ENCODE measurements around the gene CD164.
"Not testable (repeated sequence)": the region's sequence is repeated elsewhere in the genome, so short reads cannot be mapped to it uniquely, and the experiment has no call there.

The CD164 gene

DNA sequence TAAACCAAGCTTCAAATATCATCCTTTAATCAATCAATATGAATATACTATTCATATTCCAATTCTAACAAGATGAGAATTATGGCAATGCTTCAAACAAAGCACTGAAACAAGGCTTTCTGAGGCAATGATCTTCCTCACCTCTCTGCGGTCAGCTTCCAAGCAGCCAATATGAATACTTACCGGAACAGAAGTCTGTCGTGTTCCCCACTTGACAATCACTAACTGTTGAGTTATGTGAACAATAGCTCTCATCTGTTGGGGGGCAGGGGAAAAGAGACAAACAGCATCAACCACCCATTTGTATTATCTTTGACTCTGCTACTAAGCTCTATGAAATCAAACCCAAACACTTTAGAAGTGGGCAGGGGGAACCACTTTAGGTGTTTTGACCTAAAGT lies 4.5 kb downstream of the CD164 start:
- no peak for DNase-seq (ENCODE audit: low spot score)

DNA sequence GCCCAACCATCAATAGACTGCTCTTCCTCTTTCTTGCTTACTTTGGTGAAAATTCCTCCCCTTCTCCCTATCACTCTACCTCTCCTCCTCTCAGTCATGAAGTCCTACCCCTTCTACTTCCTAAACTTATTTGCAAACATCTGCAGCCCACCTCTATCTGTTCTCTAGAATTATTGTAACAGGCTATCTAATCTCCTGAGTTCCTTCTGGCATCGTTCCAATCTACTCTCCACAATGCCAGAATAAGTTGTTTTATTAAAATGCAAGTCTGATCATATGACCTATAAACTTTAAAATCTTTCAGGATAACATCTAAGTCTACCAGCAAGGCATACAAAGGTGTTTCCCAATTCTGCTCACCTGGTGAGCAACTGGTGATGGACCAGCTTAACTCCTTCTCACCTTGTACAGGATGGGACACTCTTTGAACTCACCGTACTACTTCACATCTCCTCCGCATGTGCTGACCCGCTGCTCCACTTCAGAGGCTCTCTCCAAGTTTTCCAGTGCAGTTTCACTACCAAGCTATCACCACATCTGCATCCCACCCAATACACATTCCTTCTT lies 7.9 kb downstream of the CD164 start:
- DNase-seq (ENCODE audit: low spot score): no peak

DNA sequence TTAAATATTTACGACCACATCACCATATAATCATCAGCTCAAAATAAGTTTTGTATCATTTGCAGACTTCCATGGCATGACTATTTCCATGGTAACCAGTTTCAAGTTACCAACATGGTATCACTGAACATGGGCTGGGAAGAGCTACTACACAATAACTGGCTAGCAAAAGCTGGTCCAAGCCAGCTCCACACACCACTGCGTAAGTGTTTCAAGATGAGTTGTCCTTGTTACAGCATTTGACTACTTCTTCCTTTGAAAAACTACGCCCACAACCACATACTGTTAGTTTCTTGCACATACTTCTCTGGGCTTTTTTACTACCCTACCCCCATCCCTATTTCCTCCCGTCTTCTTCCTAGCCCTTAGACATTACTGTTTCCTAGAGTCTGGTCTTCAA lies 8.5 kb downstream of the CD164 start:
- DNase-seq (ENCODE audit: low spot score): no peak

DNA sequence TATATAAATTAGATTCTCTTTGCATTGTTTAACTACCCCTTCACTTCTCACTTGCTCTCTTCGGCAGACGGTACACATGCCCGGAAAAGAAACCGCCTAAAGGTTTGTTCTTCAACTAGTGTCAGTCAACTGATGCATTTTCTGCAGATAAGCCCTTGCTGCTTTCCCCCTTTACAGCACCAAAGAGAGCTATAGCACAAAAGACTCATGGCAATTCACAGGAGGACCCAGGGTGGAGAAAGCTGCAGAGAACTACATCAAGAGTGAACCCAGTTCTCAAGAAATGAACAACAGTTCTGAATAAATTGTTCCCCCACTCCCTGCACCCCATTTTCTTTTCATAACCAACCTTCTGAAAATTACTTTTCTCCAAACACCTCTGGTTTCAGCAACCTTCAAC lies 8.9 kb downstream of the CD164 start:
- no peak for DNase-seq (ENCODE audit: low spot score)

DNA sequence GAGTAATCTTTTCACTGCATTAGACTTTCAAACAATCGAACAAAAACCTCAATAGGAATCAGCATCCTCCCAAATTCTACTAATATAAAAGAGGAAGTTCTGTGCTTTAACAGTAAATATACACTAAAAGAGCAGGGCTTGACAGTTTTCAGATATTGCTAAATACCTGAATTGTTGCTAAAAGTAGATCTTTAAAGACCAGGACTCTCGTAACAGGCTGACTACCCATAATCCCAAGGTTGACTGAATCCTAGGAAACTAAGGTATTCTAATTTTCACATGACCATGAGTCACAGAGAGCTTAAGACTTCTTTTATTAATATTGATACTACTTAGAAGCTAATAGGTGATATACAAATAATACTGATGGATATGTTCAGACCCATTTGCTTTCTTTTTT lies 10.1 kb downstream of the CD164 start:
- DNase-seq (ENCODE audit: low spot score): no peak

DNA sequence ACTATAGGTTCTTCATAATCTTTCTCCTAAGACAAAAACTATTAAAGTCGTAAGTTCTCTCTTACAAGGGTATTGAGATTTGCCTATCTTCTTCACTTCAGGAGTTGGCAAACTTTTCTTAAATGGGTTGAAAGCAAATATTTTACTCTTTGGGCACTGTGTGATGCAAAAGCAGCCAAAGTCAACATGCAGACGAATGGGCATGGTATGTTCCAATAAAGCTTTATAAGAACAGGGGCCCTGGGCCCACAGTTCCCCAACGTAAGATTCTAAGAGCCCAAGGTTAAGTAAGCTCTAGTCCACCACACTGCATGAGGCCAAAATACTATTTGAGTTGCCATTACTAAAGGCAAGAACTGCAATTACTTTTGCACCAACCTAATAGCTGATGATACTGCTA lies 11.5 kb downstream of the CD164 start:
- DNase-seq (ENCODE audit: low spot score): no peak

DNA sequence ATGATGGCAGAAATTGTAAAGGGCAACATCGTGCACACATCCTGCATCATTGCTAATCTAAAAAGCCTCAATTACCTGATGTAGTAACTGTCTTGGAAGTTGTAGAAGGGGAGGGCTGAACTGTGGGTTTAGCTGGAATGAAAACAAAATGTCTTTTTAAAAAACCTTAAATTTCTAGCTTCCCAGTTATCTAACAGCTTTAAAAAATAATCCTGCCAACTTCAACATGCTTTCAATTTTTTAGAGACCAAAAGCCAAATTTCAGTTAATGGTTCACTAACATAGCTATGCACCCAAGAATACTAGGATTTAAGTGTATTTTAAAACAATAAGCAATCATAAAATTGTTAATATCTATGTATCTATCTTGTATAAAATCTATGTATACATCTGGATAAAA lies 11.9 kb downstream of the CD164 start:
- no peak for DNase-seq (ENCODE audit: low spot score)

DNA sequence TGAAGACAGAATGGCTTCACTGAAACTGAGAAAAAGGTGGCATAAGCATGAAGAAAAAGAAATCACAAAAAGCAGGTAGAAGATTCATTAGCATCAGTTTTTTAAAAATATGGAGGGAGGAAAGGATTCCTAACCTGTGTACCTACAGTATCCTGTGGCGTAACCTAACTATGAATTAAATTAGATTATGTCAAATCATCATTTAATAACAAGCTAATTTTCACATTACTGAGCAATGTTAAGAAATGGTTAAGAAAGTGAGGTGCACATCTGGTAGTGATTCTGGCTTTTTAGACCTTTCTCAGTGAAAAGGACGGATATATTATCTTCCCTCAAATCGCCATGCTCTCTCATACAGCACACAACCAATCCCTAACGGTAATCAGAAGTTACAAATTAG lies 12.5 kb downstream of the CD164 start:
- DNase-seq (ENCODE audit: low spot score): no peak

DNA sequence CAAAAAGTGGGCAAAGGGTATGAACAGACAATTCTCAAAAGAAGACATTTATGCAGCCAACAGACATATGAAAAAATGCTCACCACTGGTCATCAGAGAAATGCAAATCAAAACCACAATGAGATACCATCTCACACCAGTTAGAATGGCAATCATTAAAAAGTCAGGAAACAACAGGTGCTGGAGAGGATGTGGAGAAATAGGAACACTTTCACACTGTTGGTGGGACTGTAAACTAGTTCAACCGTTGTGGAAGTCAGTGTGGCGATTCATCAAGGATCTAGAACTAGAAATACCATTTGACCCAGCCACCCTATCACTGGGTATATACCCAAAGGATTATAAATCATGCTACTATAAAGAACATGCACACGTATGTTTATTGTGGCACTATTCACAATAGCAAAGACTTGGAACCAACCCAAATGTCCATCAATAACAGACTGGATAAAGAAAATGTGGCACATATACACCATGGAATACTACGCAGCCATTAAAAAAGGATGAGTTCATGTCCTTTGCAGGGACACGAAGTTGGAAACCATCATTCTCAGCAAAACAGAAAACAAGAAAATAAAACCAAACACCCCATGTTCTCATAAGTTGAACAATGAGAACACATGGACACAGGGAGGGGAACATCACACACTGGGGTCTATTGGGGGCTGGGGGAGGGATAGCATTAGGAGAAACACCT lies 17.7 kb downstream of the CD164 start:
- DNase-seq (ENCODE audit: low spot score): not testable (repeated sequence)

DNA sequence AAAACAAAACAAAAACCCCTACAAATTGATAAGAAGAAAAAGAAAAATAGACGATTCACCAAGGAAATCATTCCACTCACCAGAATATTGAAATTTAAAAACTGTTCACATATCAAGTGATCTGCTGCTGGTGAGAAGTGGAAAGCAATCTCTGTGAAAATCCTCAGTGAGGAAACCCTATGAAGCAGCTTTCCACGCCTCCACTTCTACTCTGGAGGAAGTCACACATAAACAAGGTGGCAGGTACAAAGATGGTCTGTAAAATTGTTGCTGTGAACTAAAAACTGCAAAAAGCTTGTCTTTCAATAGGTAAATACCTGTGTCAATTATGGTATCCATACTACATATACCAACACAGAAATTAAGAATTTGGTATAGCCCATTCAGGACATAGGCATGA lies 18.5 kb downstream of the CD164 start:
- no peak for DNase-seq (ENCODE audit: low spot score)

DNA sequence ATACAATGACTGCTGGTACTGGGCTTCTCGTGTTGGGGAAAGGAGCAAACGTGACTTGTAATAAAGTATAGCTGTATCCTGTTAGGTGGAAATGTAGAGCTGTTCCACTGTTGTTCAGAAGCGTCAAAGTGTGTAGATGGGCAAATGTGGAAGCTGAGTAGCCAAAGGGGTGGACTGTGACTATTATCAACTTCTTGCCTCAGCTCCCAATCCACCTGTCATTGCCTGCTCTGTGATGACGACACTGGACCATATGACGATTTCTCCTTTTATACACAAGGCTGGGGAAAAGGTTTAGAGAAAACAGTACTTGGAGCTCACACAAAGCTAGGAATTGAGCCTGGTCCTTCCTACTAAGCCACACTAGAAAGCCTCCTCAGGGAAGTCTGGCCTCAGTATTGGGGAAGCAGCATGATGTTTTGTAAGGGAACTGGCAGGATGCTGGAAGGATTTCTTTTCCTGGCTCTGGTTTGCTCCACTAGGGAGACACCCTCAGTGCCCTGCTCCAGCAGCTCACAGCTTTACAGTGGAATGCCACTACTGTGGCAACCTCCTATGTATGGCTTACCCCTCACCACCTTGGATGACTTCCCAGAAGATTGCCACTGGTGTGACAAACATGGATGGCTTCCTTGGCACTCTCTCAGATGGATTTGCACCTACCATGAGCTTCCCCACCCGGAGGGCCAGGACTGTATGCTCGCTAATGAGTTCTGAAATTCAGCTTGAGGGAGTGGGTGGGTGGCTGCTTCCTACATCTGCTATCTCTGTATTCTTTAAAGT lies 20.0 kb downstream of the CD164 start:
- DNase-seq (ENCODE audit: low spot score): no peak

DNA sequence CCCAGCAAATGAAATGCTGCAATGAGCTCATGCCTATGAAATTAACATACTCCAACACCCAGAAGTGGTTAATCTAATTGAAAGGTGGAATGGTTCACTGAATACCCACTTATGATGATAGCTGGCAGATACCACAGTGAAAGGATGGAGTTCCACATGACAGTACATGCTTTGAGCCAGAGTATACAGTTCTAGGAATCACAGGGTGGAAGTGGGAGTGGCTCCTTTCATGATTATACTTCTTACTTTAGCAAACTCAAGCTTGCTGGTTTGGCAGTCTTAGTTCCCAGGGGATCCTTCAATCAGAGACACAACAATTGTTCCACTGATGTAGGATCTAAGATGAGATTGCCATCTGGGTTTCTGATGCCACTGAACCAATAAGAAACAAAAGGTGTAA lies 21.5 kb downstream of the CD164 start:
- no peak for DNase-seq (ENCODE audit: low spot score)

DNA sequence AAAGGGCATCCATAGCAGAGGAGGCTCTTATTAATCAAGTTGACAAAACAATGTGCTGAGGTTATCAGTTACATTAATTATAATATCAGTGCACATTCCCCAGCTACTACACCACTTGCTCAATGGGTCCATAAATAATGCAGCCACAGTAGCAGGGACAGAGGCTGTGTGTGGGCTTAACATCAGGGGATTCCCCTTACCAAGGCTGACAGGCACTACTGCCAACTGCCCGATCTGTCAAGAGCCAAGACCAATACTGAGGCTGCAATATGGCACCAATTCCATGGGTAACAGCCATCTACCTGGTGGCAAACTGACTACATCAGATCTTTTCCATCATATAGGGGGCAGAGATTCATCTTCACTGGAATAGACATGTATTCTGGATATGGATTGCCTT lies 22.0 kb downstream of the CD164 start:
- DNase-seq (ENCODE audit: low spot score): no peak

DNA sequence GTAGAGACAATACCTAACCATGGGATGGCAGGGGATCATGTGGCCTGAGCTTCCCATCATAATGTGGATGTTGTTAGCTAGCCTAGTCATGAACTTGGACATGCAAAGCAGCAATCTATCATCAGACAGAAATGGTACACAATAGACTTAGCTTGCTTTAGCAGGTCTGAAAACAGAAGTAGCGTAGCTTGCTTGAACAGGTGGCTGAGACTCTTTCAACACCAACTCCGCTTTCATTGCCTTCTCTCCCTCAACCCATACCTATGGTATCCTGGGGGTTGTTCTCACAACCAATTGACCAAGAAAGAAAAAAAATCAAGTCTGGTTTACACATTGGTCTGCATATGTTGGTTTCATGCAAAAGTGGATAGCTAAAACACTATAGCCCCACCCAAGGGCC lies 23.0 kb downstream of the CD164 start:
- DNase-seq (ENCODE audit: low spot score): no peak

DNA sequence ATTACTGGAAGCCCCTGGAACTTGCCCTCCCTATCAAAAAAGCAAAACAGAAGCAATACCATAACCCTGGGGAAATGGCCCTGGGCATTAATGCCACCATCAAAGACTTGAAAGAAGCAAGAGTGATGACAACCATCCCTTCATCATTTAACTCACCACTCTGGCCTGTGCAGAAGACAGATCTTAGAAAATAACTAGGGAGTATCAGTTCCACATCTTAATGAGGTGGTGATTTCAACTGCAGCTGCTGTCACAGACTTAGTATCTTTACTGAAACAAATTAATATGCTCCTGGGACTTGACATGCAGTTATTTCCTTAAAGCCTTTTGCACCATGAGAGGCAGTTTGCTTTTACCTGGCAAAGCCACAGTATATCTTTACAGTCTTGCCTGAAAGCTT lies 24.1 kb downstream of the CD164 start:
- DNase-seq (ENCODE audit: low spot score): no peak

DNA sequence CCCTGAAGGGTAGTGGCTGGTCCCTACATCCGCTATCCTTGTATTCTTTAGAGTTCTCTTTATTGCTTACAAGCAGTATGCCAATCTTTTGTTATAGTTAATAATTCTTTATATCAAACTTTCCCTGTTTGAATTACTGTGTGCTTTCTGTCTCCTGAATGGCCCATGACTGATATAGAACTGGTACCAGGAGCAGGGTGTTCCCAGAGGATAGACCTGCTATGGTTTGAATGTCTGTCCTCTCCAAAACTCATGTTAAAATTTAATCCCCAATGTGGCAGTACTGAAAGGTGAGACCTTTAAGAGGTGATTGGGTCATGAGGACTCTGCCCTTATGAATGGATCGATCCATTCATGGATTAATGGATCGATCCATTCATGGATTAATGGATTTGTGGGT lies 26.0 kb downstream of the CD164 start:
- no peak for DNase-seq (ENCODE audit: low spot score)

DNA sequence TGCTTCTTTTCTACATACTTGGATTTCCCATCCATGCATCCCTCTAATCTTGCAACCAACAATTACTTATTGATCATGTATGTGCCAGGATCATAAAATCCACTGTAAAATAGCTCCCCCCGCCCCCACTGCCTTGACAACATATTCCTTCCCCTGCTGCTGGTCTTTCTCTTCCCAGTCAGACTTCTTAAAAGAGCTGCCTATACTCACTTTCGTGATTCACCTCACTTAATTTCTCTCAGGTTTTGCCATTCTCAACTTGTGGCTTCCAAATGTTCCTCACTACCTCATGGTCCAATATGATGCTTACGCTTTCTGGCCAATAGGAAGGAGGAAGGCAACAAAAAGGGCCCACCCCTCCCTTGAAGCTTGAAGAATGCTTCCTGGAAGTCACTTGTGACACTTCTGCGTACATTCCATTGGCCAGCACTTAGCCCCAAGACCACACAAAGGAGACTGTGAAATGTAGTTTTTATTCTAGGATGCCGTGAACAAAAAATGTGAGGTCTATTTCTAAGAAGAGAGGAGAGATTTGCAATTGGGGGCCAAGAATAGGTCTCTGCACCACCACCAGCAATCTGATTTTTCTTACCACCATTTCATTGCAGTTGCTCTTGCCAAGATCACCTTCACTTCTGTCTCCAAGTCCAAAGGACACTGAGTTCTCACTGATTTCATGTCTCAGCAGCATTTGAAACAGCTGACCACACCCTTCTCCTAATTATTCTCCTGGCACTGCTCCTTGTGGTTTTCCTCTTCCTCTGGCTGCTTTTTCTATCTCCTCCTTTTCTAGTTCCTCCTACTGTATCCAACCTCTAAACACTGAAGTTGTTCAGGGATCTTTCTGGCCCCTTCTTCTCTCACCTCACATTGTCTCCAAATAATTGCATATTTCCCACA lies 30.8 kb downstream of the CD164 start:
- no peak for DNase-seq (ENCODE audit: low spot score)

DNA sequence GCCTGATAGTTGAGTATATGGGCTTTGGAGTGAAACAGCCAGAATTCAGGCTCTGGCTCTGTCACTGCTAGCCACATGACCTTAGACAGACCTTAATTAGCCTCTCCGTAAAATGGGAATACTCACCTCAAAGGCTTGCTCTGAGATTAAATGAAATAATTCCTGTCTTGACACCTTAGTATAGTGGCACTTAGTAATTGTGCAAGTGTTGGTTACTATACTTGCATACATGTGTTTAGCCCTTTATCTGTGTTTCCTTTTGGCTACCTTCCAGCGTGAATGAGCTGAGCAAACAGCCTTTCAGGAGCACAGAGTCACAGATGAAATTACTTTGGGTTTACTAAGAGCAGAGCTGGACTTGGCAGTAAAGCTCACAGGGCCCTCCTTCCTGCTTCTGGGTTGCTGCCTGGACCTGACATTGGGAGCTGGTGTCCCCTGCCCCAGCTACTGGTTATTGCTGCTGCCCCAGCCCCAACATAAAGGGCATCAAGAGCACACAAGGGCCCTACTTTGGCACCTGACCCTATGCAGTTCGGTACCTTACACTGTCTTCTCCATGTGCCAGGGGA lies 32.8 kb downstream of the CD164 start:
- no peak for DNase-seq (ENCODE audit: low spot score)

DNA sequence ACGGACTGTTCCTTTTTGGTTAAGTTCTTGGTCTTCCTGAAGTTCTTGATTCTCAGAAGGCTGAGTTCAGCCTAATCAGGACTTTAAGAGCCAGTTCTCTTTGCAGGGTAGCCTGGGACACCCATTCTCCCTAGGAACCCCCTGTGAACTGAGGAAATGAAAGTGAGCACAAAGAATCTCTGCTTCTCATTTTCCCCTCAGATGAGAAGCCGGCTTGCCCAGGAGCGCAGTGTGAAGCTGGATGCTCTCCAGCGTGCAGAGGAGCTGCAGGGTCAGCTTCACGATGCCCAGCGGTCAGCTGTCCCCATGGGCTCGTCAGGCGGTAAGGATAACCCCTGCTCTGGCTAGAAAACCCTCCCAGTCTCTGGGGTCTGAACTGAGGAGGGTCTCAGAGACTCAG lies 34.0 kb downstream of the CD164 start:
- no peak for DNase-seq (ENCODE audit: low spot score)

DNA sequence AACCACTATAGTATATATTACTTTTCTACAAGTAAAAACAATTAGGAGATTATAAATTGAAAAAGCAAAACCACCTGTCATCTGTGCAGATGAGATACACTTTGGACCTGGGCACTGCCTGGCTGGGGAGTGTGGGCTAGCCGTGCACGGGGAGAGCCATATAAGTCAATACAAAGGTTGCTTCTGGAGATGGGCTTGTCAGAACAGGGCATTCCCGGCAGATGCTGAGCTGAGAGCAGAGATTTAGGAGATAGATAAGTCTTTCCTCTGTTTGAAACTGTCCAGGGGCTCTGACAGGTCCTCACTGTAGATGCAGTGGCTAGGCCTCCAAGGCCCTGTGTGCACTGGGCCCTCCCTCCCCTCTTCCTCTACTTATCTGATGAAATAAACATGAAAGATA lies 34.5 kb downstream of the CD164 start:
- peak; percentile 92 for DNase-seq (ENCODE audit: low spot score)

DNA sequence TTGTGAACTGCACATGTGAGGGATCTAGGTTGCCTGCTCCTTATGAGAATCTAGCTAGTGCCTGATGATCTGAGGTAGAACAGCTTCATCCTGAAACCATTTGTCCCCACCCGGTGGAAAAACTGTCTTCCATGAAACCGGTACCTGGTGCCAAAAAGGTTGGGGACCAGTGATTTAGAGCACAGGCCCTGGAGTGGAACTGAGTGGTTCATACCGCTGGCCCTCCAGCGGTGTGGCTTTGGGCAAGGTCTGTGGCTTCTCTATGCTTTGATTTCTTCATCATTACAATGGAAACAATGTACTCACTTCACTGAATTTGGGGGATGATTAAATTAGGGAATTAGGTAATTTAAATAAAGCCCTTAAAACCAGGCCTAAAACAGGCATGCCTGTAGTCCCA lies 36.3 kb downstream of the CD164 start:
- no peak for DNase-seq (ENCODE audit: low spot score)

DNA sequence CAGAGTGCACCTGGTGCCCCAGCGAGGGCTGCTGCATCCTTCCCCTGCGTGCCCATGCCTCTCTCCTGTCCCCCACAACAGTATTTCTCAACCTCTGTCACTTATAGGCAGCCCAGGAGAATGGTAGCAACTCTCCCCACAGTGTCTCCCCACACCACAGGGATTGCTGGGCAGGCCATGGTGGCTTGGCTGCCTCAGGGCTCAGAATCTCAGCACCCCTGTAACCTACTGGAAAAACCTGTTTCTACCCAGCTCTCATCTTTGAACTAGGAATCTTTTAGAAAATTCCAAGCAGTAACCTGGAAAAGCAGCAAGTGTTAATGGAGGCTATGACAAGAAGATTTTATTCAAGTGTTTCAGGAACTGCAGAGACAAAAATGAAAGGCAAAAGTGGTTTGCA lies 38.0 kb downstream of the CD164 start:
- DNase-seq (ENCODE audit: low spot score): no peak

Measured in SK-N-DZ (cell line).